Caco-2 (cell line): ENCODE results near the gene BAHCC1. TPM values are rescaled to one million over a fixed set of nuclear protein-coding genes. Genes with fewer than 3 reads are reported as not detected.
A peak's percentile ranks its signal among the peaks of the same experiment; 100 is the strongest.

Source experiments
- BruUV-seq: library from RNA; stranded (reverse); fragments of 400-500 nt; replicated peaks from 2 replicates; lab custom pipeline; 2021; lab: Mats Ljungman, UMichigan
- CTCF ChIA-PET: fragments of 300-600 bp; sonication (Branson Sonifier 250); formaldehyde crosslinking; loops from one replicate; lab custom pipeline; 2022; ENCODE audit warnings: antibody characterized with exemption; lab: Charles Lee
- POLR2A ChIA-PET: fragments of 300-600 bp; sonication (Branson Sonifier 250); formaldehyde crosslinking; loops from one replicate; lab custom pipeline; 2022; ENCODE audit warnings: antibody characterized with exemption; lab: Charles Lee
- DNase-seq, 2 experiments: peaks; one replicate each; pipeline versions ENCODE4 v3.0.0 to v3.0.0-alpha.2; 2020 to 2022
- H3K27me3 ChIP-seq: replicated peaks from 2 replicates; pipeline ENCODE4 v1.6.0; 2011; ENCODE audit warnings: low read length; ENCODE audit not compliant: control insufficient read depth, insufficient read depth
- H3K36me3 ChIP-seq: 2 replicates; pipeline ENCODE4 v1.5.1; 2011; ENCODE audit warnings: low read length; ENCODE audit not compliant: control insufficient read depth, insufficient read depth
- H3K4me1 ChIP-seq: fragments of 250-450 bp; sonication (Bioruptor Pico); 2 replicates; pipeline ENCODE4 v1.5.1; 2020; ENCODE audit warnings: mild to moderate bottlenecking
- H3K4me3 ChIP-seq: 2 replicates; pipeline ENCODE4 v1.5.1; 2011; ENCODE audit warnings: low read depth, mild to moderate bottlenecking, control low read depth, low read length
- H3K9me3 ChIP-seq: fragments of 250-450 bp; sonication (Bioruptor Pico); 2 replicates; pipeline ENCODE4 v1.5.1; 2020; ENCODE audit warnings: mild to moderate bottlenecking, moderate library complexity
- H3K27ac Mint-ChIP-seq: one replicate; pipeline ENCODE4 v1.8.0; 2022; ENCODE audit warnings: mixed read lengths; ENCODE audit not compliant: unreplicated experiment
- H3K27me3 Mint-ChIP-seq: one replicate; pipeline ENCODE4 v1.8.0; 2022; ENCODE audit warnings: mixed read lengths; ENCODE audit not compliant: insufficient read depth, unreplicated experiment
- H3K36me3 Mint-ChIP-seq: one replicate; pipeline ENCODE4 v1.8.0; 2022; ENCODE audit warnings: mild to moderate bottlenecking, mixed read lengths; ENCODE audit not compliant: insufficient read depth, unreplicated experiment
- H3K4me1 Mint-ChIP-seq: one replicate; pipeline ENCODE4 v1.8.0; 2022; ENCODE audit warnings: low read depth, mixed read lengths; ENCODE audit not compliant: unreplicated experiment
- H3K4me3 Mint-ChIP-seq: one replicate; pipeline ENCODE4 v1.8.0; 2022; ENCODE audit warnings: mild to moderate bottlenecking, moderate library complexity, mixed read lengths; ENCODE audit not compliant: unreplicated experiment
- H3K9me3 Mint-ChIP-seq: one replicate; pipeline ENCODE4 v1.8.0; 2022; ENCODE audit warnings: mixed read lengths; ENCODE audit not compliant: unreplicated experiment
- CTCF ChIP-seq, 2 experiments: fragments of 200-600 bp in 1 of 2; IDR thresholded peaks; 1 replicate in 1 of 2; 2 replicates in 1 of 2; pipeline versions ENCODE4 v1.5.1 to v1.8.0; 2011 to 2022; ENCODE audit warnings: antibody characterized with exemption in 1 of 2, control low read depth in 1 of 2, inconsistent platforms in 1 of 2, low read depth in 1 of 2, low read length in 1 of 2, mild to moderate bottlenecking in 1 of 2, moderate library complexity in 1 of 2; ENCODE audit not compliant: insufficient read depth in 1 of 2, severe bottlenecking in 1 of 2, unreplicated experiment in 1 of 2
- intact Hi-C: fragments of 100-400 bp; cut with micrococcal nuclease; formaldehyde crosslinking; loops from one replicate; pipeline ENCODE4 v1.10.0; 2022; ENCODE audit not compliant: unreplicated experiment
- total RNA-seq: library from RNA; stranded (reverse); gene quantifications from 2 replicates; pipeline ENCODE4 v1.2.3, GENCODE V29; 2022

Gene BAHCC1
- total RNA-seq, 1 experiment from 2014 or later: 10.2 TPM

GRCh38 chr17:81499601-81499970 lies 104.3 kb downstream of the BAHCC1 start:
- no peak for TF ChIP-seq CTCF (IDR thresholded peaks at IDR 0.05; ENCODE audit: insufficient read depth in 1 of 2, low read depth in 1 of 2, low read length in 1 of 2, severe bottlenecking in 1 of 2, unreplicated experiment in 1 of 2)
- no peaks in the 10 kb centered on the region for H3K9me3 Mint-ChIP-seq
- intact Hi-C loops: no loop called here
- no peak overlapping the region for H3K4me3 ChIP-seq
- no peak for DNase-seq
- POLR2A ChIA-PET: interaction anchor here (0.9 to 1.4 kb wide), 3 partner anchors 8 to 14 kb away, joined by 5 to 8 read pairs (median 8); partner anchors contain the start of gene ACTG1
- peaks cover 13% of the 10 kb centered on the region for H3K4me1 Mint-ChIP-seq
- BruUV-seq: no TSS peak
- H3K36me3 ChIP-seq: no peaks in the 10 kb centered on the region
- CTCF ChIA-PET: interaction anchor here (0.6 to 1.4 kb wide), 3 partner anchors 15 to 59 kb away, joined by 3 to 5 read pairs (median 3); no protein-coding TSS in a partner anchor
- no peaks in the 10 kb centered on the region for H3K27me3 ChIP-seq
- H3K27ac Mint-ChIP-seq: peak overlapping the region; percentile 70
- H3K27me3 Mint-ChIP-seq: no peaks in the 10 kb centered on the region
- no peak overlapping the region for H3K4me3 Mint-ChIP-seq
- peaks cover 22% of the 10 kb centered on the region for H3K36me3 Mint-ChIP-seq
- H3K4me1 ChIP-seq: peaks cover 14% of the 10 kb centered on the region
- no peaks in the 10 kb centered on the region for H3K9me3 ChIP-seq

GRCh38 chr17:81500047-81500446 lies 104.8 kb downstream of the BAHCC1 start:
- ChIA-PET POLR2A (interaction anchor here (0.6 to 1.4 kb wide), 4 partner anchors 8 to 15 kb away, joined by 4 to 8 read pairs (median 6); partner anchors contain the start of gene ACTG1), CTCF (interaction anchor here (0.9 to 1.4 kb wide), 2 partner anchors 16 to 59 kb away, joined by 3 to 5 read pairs; no protein-coding TSS in a partner anchor)
- Histone ChIP-seq H3K36me3 (no peaks in the 10 kb centered on the region), H3K4me3 (no peak overlapping the region), H3K9me3 (no peaks in the 10 kb centered on the region), H3K27me3 (no peaks in the 10 kb centered on the region), H3K4me1 (peaks cover 13% of the 10 kb centered on the region)
- no peaks in the 10 kb centered on the region for H3K9me3 Mint-ChIP-seq
- intact Hi-C loops: no loop called here
- peaks cover 24% of the 10 kb centered on the region for H3K36me3 Mint-ChIP-seq
- no peaks in the 10 kb centered on the region for H3K27me3 Mint-ChIP-seq
- no peak for TF ChIP-seq CTCF (IDR thresholded peaks at IDR 0.05; ENCODE audit: insufficient read depth in 1 of 2, low read depth in 1 of 2, low read length in 1 of 2, severe bottlenecking in 1 of 2, unreplicated experiment in 1 of 2)
- H3K4me3 Mint-ChIP-seq: peak overlapping the region; percentile 22
- peak overlapping the region; percentile 70 for H3K27ac Mint-ChIP-seq
- H3K4me1 Mint-ChIP-seq: peaks cover 9% of the 10 kb centered on the region
- BruUV-seq: no TSS peak
- DNase-seq: peak in 1 of 2 experiments; percentile 55

GRCh38 chr17:81502471-81503017 lies 107.3 kb downstream of the BAHCC1 start:
- peaks cover 6% of the 10 kb centered on the region for H3K4me1 Mint-ChIP-seq
- H3K4me1 ChIP-seq: peaks cover 10% of the 10 kb centered on the region
- H3K27me3 Mint-ChIP-seq: no peaks in the 10 kb centered on the region
- H3K27ac Mint-ChIP-seq: no peak overlapping the region
- CTCF ChIA-PET: no interaction called here
- H3K4me3 Mint-ChIP-seq: no peak overlapping the region
- H3K36me3 Mint-ChIP-seq: peaks cover 36% of the 10 kb centered on the region
- intact Hi-C loops: no loop called here
- BruUV-seq: no TSS peak
- H3K9me3 ChIP-seq: no peaks in the 10 kb centered on the region
- POLR2A ChIA-PET: interaction anchor here (0.6 kb wide), 1 partner anchor 10 kb away, joined by 3 read pairs; the partner anchor contains the start of gene ACTG1
- H3K4me3 ChIP-seq: no peak overlapping the region
- H3K9me3 Mint-ChIP-seq: no peaks in the 10 kb centered on the region
- no peaks in the 10 kb centered on the region for H3K36me3 ChIP-seq
- TF ChIP-seq CTCF (IDR thresholded peaks at IDR 0.05; ENCODE audit: insufficient read depth in 1 of 2, low read depth in 1 of 2, low read length in 1 of 2, severe bottlenecking in 1 of 2, unreplicated experiment in 1 of 2): no peak
- no peaks in the 10 kb centered on the region for H3K27me3 ChIP-seq
- no peak for DNase-seq
